ENCODE measurements around the gene RAPGEF6.
"Not testable (repeated sequence)": the region's sequence is repeated elsewhere in the genome, so short reads cannot be mapped to it uniquely, and the experiment has no call there.

The RAPGEF6 gene

GRCh38 chr5:131426011-131426410 is 209.0 kb downstream of the RAPGEF6 start:
- no peak for DNase-seq (ENCODE audit: low read depth)

- peak; percentile 21 for DNase-seq (ENCODE audit: low read depth)
These were observed 212.0 kb downstream of the RAPGEF6 start for GRCh38 chr5:131423056-131423455.

- no peak for DNase-seq (ENCODE audit: low read depth)
These were observed 215.2 kb downstream of the RAPGEF6 start for GRCh38 chr5:131419877-131420276.

- no peak for DNase-seq (ENCODE audit: low read depth)
These were observed 216.2 kb downstream of the RAPGEF6 start for GRCh38 chr5:131418846-131419245.

GRCh38 chr5:131417240-131417869 is 217.7 kb downstream of the RAPGEF6 start:
- DNase-seq (ENCODE audit: low read depth): peak; percentile 56

- no peak for DNase-seq (ENCODE audit: low read depth)
These were observed 218.3 kb downstream of the RAPGEF6 start for GRCh38 chr5:131416729-131417128.

- peak; percentile 79 for DNase-seq (ENCODE audit: low read depth)
These were observed 221.1 kb downstream of the RAPGEF6 start for GRCh38 chr5:131413605-131414559.

GRCh38 chr5:131406975-131407638 is 227.9 kb downstream of the RAPGEF6 start:
- no peak for DNase-seq (ENCODE audit: low read depth)

- DNase-seq (ENCODE audit: low read depth): no peak
These were observed 229.0 kb downstream of the RAPGEF6 start for GRCh38 chr5:131406076-131406475.

GRCh38 chr5:131405674-131406073 is 229.4 kb downstream of the RAPGEF6 start:
- no peak for DNase-seq (ENCODE audit: low read depth)

- DNase-seq (ENCODE audit: low read depth): no peak
These were observed 234.4 kb downstream of the RAPGEF6 start for GRCh38 chr5:131400585-131400984.

- not testable (repeated sequence) for DNase-seq (ENCODE audit: low read depth)
These were observed 236.0 kb downstream of the RAPGEF6 start for GRCh38 chr5:131399007-131399406.

GRCh38 chr5:131396630-131397273 is 238.3 kb downstream of the RAPGEF6 start:
- DNase-seq (ENCODE audit: low read depth): no peak

GRCh38 chr5:131396015-131396414 is 239.0 kb downstream of the RAPGEF6 start:
- DNase-seq (ENCODE audit: low read depth): no peak

- DNase-seq (ENCODE audit: low read depth): peak; percentile 26
These were observed 240.9 kb downstream of the RAPGEF6 start for GRCh38 chr5:131394128-131394527.

- DNase-seq (ENCODE audit: low read depth): peak; percentile 45
These were observed 241.5 kb downstream of the RAPGEF6 start for GRCh38 chr5:131393498-131393968.

- no peak for DNase-seq (ENCODE audit: low read depth)
These were observed 242.4 kb downstream of the RAPGEF6 start for GRCh38 chr5:131392466-131393095.

GRCh38 chr5:131389869-131390265 is 245.2 kb downstream of the RAPGEF6 start:
- no peak for DNase-seq (ENCODE audit: low read depth)

GRCh38 chr5:131389096-131389868 is 245.7 kb downstream of the RAPGEF6 start:
- no peak for DNase-seq (ENCODE audit: low read depth)

GRCh38 chr5:131387255-131387654 is 247.8 kb downstream of the RAPGEF6 start:
- no peak for DNase-seq (ENCODE audit: low read depth)

GRCh38 chr5:131386779-131387178 is 248.2 kb downstream of the RAPGEF6 start:
- peak; percentile 70 for DNase-seq (ENCODE audit: low read depth)
